Activated CD4-positive, alpha-beta T cell treated with anti-CD3 and anti-CD28 coated beads, Interleukin-2, amount 50 U/mL, for 24 hours (primary cell): ENCODE data around the gene PFDN1.
"Not testable (repeated sequence)": the region's sequence is repeated elsewhere in the genome, so short reads cannot be mapped to it uniquely, and the experiment has no call there.

Source experiments
- DNase-seq, 2 donors: peaks; one replicate each; pipeline ENCODE4 v3.0.0-alpha.2; 2020; ENCODE audit warnings: low read depth in 1 of 2, low spot score in 1 of 2

PFDN1 gene

DNA sequence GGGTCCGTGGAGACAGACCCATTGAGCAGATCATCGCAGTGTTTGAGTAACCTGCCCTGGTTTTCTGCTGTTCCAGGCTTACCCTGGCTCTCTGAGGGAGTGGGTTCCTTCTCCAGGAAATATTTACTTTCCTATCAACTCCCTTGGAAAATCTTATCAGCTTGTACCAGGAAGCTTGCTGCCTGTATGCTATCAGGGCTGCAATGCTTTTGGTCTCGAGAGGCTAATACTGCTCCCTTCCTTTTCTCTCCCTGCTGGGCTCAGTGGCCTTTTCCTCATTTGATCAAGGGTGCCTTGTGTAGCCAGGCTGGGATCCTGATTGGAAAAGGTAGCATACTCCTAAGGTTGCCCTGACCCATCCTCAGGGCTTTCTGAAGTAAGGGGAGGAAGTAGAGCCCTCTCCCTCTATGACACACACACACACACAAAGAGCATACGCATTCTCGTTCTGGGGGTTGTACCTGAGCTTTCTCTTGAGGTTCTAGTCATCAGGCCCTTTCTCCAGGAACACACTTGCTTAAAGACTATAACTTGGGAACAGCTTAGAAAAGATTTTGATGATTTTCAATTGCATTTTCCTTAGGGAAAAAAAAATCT is 86.3 kb downstream of the PFDN1 start:
- no peak for DNase-seq

DNA sequence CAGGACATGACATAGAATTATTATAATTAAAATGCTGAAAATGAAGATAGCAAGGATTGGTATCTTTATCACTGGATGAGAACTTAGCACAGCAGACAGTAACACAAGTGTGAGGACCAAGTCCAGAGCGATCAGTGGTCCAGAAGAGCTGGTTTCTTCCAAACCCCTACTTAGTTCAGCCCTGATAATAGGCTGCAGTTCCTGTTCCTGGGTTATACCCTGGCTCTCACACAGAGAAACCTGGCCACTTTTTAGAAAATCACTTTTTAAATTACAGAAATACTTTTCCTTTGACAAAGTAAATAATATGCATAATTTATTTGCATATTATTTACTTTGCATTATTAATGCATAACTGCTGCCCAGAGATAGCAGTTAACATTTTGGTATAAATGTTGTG is 87.6 kb downstream of the PFDN1 start:
- no peak for DNase-seq

GRCh38 chr5:140214831-140215230 is 88.1 kb downstream of the PFDN1 start:
- no peak for DNase-seq

- no peak for DNase-seq
Observed at GRCh38 chr5:140213370-140213983, 89.4 kb downstream of the PFDN1 start.

DNA sequence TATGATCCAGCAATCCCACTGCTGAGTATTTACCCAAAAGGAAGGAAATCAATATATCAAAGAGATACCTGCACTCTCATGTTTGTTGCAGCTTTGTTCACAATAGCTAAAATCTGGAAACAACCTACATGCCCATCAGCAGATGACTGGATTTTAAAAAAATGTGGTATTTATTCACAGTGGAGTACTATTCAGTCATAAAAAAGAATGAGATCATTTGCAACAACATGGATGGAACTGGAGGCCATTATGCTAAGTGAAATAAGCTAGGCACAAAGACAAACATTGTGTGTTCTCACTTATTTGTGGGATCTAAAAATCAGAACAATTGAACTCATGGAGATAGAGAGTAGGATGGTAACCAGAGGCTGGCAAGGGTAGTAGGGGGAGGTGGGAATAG is 94.8 kb downstream of the PFDN1 start:
- no peak for DNase-seq

DNA sequence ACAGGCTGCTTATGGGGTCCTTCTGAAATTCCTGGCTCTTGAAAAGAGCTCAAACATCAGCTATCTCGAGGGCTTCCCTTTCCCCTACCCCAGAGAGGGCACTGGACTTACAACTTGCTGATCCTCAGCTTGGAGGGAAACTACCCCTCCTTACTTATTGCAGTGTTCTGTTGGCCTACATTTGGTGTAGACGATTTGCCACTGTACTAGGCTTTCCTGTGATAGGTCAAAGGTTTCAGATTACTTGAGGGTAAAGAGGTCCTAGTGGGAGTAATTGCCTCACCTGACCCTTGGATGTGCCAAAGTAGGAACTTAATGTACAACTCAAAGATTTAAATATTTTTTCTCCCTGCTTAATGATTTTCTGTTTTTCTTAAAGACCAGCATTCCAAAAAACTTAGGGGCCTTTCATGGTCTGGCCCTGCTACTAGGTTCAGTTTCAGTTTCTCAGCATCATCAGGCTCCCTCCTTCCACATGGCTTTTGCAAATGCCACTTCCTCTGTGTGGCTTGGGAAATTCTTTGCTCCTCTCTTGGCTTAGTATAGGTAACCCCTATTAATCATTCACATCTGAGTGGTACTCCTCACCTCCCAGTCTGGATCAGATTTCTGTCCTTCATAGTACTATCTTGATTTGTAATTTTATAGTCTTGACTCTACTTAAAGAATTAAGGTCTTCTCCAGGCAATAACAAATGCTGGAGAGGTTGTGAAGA is 95.5 kb downstream of the PFDN1 start:
- no peak for DNase-seq

- DNase-seq = no peak
Observed at GRCh38 chr5:140205952-140206351, 96.9 kb downstream of the PFDN1 start.

DNA sequence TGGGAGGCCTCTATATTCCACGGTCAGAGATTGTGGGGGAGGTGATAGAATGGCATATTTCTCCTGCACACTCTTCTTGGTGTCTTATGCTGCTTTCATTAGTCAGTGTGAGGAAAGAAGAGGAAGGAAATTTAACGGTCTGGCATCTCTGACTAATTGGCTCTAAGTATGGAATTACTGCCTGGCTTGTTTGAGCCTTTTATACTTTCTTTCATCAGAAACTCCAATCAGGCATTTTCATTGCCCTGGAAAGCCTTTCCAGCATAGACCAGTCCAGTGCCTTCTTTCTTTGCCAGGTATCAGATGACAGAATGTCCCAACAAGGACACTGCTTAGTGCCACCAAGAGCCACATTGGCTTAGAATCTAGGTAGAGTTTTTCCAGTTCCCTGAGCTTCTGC is 97.7 kb downstream of the PFDN1 start:
- DNase-seq = no peak

GRCh38 chr5:140202610-140203009 is 100.3 kb downstream of the PFDN1 start:
- no peak for DNase-seq

- DNase-seq = no peak
Observed at GRCh38 chr5:140202078-140202477, 100.8 kb downstream of the PFDN1 start.

GRCh38 chr5:140198915-140199314 is 104.0 kb downstream of the PFDN1 start:
- not testable (repeated sequence) for DNase-seq

DNA sequence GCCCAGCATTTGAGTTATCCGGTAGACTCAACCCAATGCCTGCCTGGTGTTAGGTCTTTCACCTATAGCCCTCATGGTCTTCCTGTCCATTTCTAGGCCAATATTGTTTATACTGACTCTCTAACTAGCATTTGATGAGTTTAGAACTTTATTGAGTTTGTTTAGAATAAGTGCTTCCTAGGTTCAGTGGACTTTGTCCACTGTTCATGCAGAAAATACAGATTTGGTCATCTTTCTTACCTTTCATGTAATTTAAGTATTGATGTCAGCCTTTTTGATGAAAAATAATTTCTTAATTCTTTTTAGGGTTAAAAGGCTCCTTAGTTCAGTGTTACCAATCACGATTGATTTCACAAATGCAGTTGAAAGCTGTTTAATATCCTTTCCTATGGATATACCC is 105.9 kb downstream of the PFDN1 start:
- no peak for DNase-seq

- no peak for DNase-seq
Observed at GRCh38 chr5:140196115-140196814, 106.6 kb downstream of the PFDN1 start.
